HepG2 (cell line): Measurements from ENCODE around the gene TOR2A. TPM values are rescaled to one million over a fixed set of nuclear protein-coding genes. Genes with fewer than 3 reads are reported as not detected.

ENCODE experiments used
- ATAC-seq: fragments of 200-7000 bp; cut with Tn5 transposase; 3 replicates; pipeline ENCODE4 v1.9.1; 2020; ENCODE audit warnings: mild to moderate bottlenecking, moderate library complexity
- BruUV-seq: library from RNA; stranded (reverse); fragments of 400-500 nt; replicated peaks from 2 replicates; lab custom pipeline; 2021; lab: Mats Ljungman, UMichigan
- CTCF ChIA-PET: fragments of 300-600 bp; formaldehyde crosslinking; extraction: SDS; loops from one replicate; lab custom pipeline; 2021; ENCODE audit warnings: low total read pairs, inconsistent platforms, low intra/inter-chr PET ratio; lab: Yijun Ruan, JAX
- POLR2A ChIA-PET: fragments of 350-600 bp; sonication (Branson Sonifier 250); formaldehyde crosslinking; loops from one replicate; lab custom pipeline; 2020; ENCODE audit warnings: antibody characterized with exemption, inconsistent platforms; lab: Yijun Ruan, JAX
- DNase-seq: peaks from one replicate; pipeline ENCODE4 v3.0.0-alpha.2; 2015; ENCODE audit warnings: low spot score
- FAIRE-seq: peaks from 3 replicates; lab custom pipeline; 2011; peaks lifted over from hg19 to GRCh38; lab: Jason Lieb, UNC
- H2AFZ ChIP-seq: one replicate; pipeline ENCODE4 v1.6.1; 2011; ENCODE audit warnings: low read length, inconsistent platforms
- H3K27ac ChIP-seq: fragments of 300-600 bp; 3 replicates; pipeline ENCODE4 v1.8.0; 2011; ENCODE audit warnings: mixed run types, mild to moderate bottlenecking, mixed read lengths, low read length, inconsistent platforms; ENCODE audit not compliant: insufficient read depth; ENCODE audit errors: extremely low read length
- H3K27me3 ChIP-seq, 2 experiments: fragments of 200-600 bp in 1 of 2; 2 replicates in 1 of 2; 3 replicates in 1 of 2; pipeline versions ENCODE4 v1.6.0 to v1.8.0; 2011; ENCODE audit warnings: low read length in 2 of 2, mild to moderate bottlenecking in 2 of 2, moderate library complexity in 2 of 2, inconsistent platforms in 1 of 2; ENCODE audit not compliant: insufficient read depth in 2 of 2, control insufficient read depth in 1 of 2
- H3K36me3 ChIP-seq, 2 experiments: fragments of 200-600 bp in 1 of 2; replicated peaks in 1 of 2; 2 replicates in 1 of 2; 3 replicates in 1 of 2; pipeline versions ENCODE4 v1.5.1 to v1.8.0; 2011; ENCODE audit warnings: low read length in 2 of 2, inconsistent platforms in 1 of 2; ENCODE audit not compliant: insufficient read depth in 2 of 2, control insufficient read depth in 1 of 2
- H3K4me1 ChIP-seq: 2 replicates; pipeline ENCODE4 v1.5.1; 2012; ENCODE audit warnings: low read length, inconsistent platforms; ENCODE audit not compliant: insufficient read depth
- H3K4me2 ChIP-seq: 2 replicates; pipeline ENCODE4 v1.6.0; 2011; ENCODE audit warnings: low read depth, low read length, inconsistent platforms
- H3K4me3 ChIP-seq, 3 experiments: fragments of 200-600 bp in 1 of 3; sonication (generic), shearing (Covaris generic) in 1 of 3; replicated peaks in 1 of 3; 2 replicates each; pipeline ENCODE4 v1.5.1; 2011 to 2016; ENCODE audit warnings: low read length in 3 of 3, inconsistent platforms in 2 of 3, low read depth in 2 of 3, mild to moderate bottlenecking in 2 of 3, control low read depth in 1 of 3, mixed read lengths in 1 of 3; ENCODE audit not compliant: insufficient read depth in 1 of 3
- H3K79me2 ChIP-seq: one replicate; pipeline ENCODE4 v1.6.1; 2011; ENCODE audit warnings: low read length, inconsistent platforms; ENCODE audit not compliant: insufficient read depth
- H3K9ac ChIP-seq: 2 replicates; pipeline ENCODE4 v1.6.0; 2011; ENCODE audit warnings: mild to moderate bottlenecking, low read depth, low read length, inconsistent platforms; ENCODE audit not compliant: insufficient read depth
- H3K9me3 ChIP-seq: 2 replicates; pipeline ENCODE4 v1.5.1; 2012; ENCODE audit warnings: mild to moderate bottlenecking, low read length
- H4K20me1 ChIP-seq: 2 replicates; pipeline ENCODE4 v1.6.0; 2011; ENCODE audit warnings: inconsistent platforms, mild to moderate bottlenecking, low read length, moderate library complexity; ENCODE audit not compliant: insufficient read depth
- DNMT1 ChIP-seq: sonication (generic); formaldehyde crosslinking; IDR thresholded peaks from 2 replicates; pipeline ENCODE4 v1.5.1; 2020; ENCODE audit warnings: mild to moderate bottlenecking, missing genetic modification reagents
- FOXC1 ChIP-seq: sonication (generic); formaldehyde crosslinking; IDR thresholded peaks from 2 replicates; pipeline ENCODE4 v1.8.0; 2022; ENCODE audit warnings: mild to moderate bottlenecking, missing genetic modification reagents, borderline replicate concordance
- MLX ChIP-seq: IDR thresholded peaks from 2 replicates; pipeline ENCODE4 v1.6.1; 2016
- TP53 ChIP-seq: sonication (generic); formaldehyde crosslinking; conservative IDR thresholded peaks from 2 replicates; pipeline ENCODE4 v1.4.0; 2020; ENCODE audit warnings: missing genetic modification reagents
- ZNF768 ChIP-seq: sonication (generic); formaldehyde crosslinking; IDR thresholded peaks from 2 replicates; pipeline ENCODE4 v1.4.0; 2020; ENCODE audit warnings: missing genetic modification reagents
- WGBS: methylation state at CpG from one replicate; pipeline ENCODE4 v1.1.6; 2017; ENCODE audit warnings: low lambda C conversion rate; 5-methylcytosine and 5-hydroxymethylcytosine counted together
- in situ Hi-C: cut with HindIII; loops from 2 replicates; pipeline ENCODE4 v1.10.0; 2017; ENCODE audit warnings: low pct_unique_long_range_greater_than_20kb; ENCODE audit not compliant: extremely low pct_ligation_motif_present
- intact Hi-C: fragments of 100-400 bp; cut with micrococcal nuclease; formaldehyde crosslinking; loops from one replicate; pipeline ENCODE4 v1.10.0; 2022; ENCODE audit not compliant: unreplicated experiment
- polyA plus RNA-seq, 8 experiments: library from polyadenylated mRNA; depleted of rRNA in 3 of 8; stranded (reverse) in 7 of 8; unstranded in 1 of 8; fragments of >200 nt; fragmentation: Illumina TruSeq in 4 of 8; extraction: Trizol in 4 of 8; gene quantifications; 2 replicates each; pipeline versions ENCODE4 v1.2.1 to v1.2.3, GENCODE V29; 2011 to 2016; ENCODE audit warnings: low read depth in 4 of 8, missing spikeins in 1 of 8, mixed read lengths in 1 of 8; ENCODE audit not compliant: insufficient read depth in 1 of 8
- total RNA-seq, 5 experiments: library from RNA; depleted of rRNA; stranded (reverse); fragments of >200 nt; fragmentation: Illumina TruSeq; extraction: Trizol; gene quantifications; 2 replicates each; pipeline ENCODE4 v1.2.3, GENCODE V29; 2016; ENCODE audit warnings: low read depth in 1 of 5
- TF ChIP-seq, protein P1 (sequence below): sonication (generic); formaldehyde crosslinking; IDR thresholded peaks from 2 replicates; pipeline ENCODE4 v1.4.0; 2020; ENCODE audit warnings: missing genetic modification reagents

TOR2A gene
- total and polyA plus RNA-seq, 2 of the 13 experiments (the other 11 are each of a cell fraction or from before 2014, with no cell fraction given): 3.5 to 7.2 TPM

DNA sequence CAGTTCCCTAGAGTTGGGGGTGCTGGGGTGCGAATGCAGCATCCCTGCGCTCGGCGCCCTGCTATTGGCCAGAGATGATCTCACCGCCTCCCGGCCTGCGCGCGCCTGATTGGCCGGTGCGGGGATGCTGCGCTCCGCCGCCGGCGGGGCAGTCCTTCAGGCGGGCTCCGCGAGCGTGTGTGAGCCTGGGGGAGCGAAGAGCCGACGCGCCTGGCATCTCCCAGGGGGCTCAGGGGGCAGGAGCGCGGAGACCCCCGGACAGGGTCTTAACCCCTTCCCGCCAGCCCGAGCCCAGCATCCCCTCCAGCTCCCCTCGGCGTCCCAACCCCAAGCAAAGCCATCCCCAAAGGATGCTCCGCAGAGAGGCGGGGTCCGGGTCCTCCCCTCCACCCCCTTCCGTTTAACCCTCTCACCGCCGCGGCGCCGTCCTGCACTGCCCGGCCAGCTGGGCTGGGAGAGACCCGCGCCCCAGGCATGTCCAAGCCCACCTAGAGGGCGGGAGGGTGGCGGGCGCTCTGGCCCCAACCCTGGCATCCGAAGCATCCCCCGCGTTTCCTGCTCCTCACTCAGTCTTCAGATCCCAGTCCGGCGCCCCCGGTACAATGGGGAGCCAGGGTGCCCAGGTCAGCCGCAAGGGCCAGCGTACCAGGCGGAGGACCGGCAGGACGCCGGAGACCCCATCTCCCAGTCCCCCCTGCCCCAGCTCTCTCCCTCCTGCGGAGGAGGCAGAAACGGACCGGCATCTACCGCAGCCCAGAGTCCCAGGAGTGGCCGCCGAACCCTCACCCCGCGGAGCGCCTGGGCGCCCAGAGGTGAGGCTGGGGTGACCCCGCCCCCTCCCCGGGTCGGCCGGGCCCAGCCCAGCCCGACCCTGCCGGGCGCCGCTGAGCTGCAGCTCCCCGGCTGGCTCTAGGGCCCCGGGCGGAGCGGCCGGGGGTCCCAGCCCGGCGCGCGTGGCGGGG, 19.3 kb upstream of the TOR2A start (continued):
- TF ChIP-seq FOXC1: no peak

GRCh38 chr9:127753622-127754021, 18.5 kb upstream of the TOR2A start:
- no TSS peak for BruUV-seq
- ChIA-PET CTCF (no interaction called here), POLR2A (no interaction called here)
- Histone ChIP-seq H2AFZ (no peak overlapping the region), H3K27me3 (peaks cover 3 to 43% of the 10 kb centered on the region in 2 experiments; a peak in 3 of 5 replicates), H3K4me2 (no peak overlapping the region), H3K79me2 (no peaks in the 10 kb centered on the region), H3K36me3 (no peaks in the 10 kb centered on the region), H3K9me3 (no peaks in the 10 kb centered on the region), H3K4me3 (no peak overlapping the region), H3K4me1 (no peaks in the 10 kb centered on the region), H4K20me1 (no peaks in the 10 kb centered on the region), H3K27ac (no peak overlapping the region), H3K9ac (no peak overlapping the region)
- no peak for FAIRE-seq
- no peak for ATAC-seq
- TF ChIP-seq MLX (CRISPR knock-in tag): no peak
- TF ChIP-seq, protein P1, sequence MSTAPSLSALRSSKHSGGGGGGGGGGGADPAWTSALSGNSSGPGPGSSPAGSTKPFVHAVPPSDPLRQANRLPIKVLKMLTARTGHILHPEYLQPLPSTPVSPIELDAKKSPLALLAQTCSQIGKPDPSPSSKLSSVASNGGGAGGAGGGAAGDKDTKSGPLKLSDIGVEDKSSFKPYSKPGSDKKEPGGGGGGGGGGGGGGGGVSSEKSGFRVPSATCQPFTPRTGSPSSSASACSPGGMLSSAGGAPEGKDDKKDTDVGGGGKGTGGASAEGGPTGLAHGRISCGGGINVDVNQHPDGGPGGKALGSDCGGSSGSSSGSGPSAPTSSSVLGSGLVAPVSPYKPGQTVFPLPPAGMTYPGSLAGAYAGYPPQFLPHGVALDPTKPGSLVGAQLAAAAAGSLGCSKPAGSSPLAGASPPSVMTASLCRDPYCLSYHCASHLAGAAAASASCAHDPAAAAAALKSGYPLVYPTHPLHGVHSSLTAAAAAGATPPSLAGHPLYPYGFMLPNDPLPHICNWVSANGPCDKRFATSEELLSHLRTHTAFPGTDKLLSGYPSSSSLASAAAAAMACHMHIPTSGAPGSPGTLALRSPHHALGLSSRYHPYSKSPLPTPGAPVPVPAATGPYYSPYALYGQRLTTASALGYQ (CRISPR knock-in tag): no peak
- no peak for TF ChIP-seq DNMT1 (CRISPR knock-in tag)
- peak; percentile 65; the same call in 1 of the 2 replicates for TF ChIP-seq ZNF768 (CRISPR knock-in tag)
- TF ChIP-seq TP53: no peak
- intact Hi-C loops: no loop called here
- in situ Hi-C loops: no loop called here
- 2% methylated on average over 6 of the region's 8 CpGs for WGBS
- DNase-seq: no peak
